GM21737 (cell line): ENCODE results near the gene LRRC73.

Source experiments
- ATAC-seq: cut with Tn5 transposase; IDR thresholded peaks from one replicate; pipeline ENCODE4 v1.9.1; 2021; ENCODE audit warnings: mild to moderate bottlenecking, moderate library complexity; ENCODE audit not compliant: unreplicated experiment

The LRRC73 gene

GRCh38 chr6:43493833-43494232, 16.3 kb downstream of the LRRC73 start:
- no peak for ATAC-seq

DNA sequence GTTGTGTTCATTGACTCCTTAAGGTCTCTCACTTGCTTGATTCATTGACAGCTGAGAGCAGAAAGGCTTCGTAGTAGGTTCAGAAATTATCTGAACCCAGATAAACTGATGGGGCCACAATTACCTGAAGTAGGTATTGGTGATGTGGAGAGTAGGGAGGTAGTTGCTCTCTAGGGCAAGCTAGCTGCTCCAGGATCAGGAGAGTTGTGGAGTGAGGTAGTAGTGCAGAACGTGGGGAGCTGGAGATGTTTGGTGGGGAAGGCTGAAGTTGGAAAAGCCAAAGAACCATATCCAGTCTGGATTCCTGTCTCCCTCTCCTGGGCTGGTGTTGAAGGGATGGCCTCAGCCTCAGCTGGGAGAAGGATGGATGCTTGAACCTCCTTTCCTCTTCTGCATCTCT, 16.9 kb downstream of the LRRC73 start:
- no peak for ATAC-seq

DNA sequence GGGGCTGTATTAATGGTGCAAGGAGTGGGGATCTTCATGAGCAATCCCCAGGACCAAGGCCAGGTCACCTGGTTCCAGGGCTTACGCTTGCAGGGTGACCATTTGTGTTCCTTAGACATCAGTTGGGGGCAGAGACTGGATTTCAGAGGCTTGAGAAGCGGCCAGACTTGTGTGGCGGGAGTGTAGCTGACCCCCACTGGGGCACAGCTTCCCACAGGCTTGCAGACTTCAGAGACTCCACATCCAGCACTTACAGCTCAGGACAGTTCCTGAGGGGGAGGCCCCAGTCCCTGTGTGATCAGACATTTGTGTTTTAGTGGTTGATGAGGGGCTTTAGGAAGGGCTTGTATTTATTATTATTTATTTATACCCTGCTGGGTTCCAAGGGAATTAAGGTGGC, 17.5 kb downstream of the LRRC73 start:
- no peak for ATAC-seq

GRCh38 chr6:43491750-43492661, 18.1 kb downstream of the LRRC73 start:
- no peak for ATAC-seq

DNA sequence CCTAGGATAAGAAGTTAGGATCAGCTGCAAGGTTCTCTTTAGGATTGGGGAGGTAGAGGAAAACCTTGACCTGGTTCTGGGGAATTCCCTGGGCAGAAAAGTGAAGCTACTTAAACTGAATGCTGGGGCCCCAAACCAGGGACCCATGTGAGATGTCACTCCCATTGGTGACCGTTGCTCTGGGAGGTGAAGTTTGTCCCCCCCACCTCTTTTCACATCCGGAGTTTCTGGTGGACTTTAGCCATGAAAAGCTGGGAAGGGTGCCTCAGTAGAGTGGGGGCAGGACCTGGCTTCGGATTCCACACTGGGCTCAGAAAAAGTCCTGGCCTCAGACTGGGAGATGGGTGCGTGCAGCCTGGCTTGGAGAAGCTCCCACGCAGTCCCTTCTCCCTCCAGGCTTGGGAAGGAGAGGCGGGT, 19.6 kb downstream of the LRRC73 start:
- no peak for ATAC-seq

GRCh38 chr6:43489277-43490072, 20.7 kb downstream of the LRRC73 start:
- ATAC-seq, result no peak

DNA sequence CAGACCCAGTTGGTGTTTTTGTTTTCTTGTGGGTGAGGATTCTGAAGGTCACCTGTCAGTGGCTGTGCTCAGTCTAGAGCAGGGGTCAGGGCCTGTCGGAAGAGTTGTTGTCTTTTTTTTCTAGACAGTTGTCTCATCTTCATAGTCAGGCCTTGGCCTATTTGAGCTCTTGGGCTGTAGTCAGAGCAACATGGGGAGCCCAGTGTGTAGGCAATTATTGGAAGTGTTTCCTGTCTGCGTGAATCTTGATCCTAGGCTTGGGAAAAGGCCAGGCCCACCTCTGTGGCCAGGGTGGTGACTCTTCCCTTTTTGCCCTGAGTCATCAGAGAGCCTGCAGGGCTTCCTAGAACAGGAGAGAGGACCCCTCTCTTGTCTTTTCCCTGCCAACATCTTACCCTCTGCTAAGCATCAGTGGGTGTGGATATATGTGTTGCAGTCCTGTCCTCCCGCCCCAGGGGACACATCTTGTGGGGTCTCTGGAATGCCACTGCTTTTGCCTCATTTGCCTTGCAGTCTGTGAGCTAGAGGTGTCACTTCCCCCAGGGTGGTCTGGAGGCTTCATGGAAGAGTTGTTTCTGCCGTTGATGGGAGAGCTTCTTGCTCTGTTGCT, 21.4 kb downstream of the LRRC73 start:
- ATAC-seq, result no peak

DNA sequence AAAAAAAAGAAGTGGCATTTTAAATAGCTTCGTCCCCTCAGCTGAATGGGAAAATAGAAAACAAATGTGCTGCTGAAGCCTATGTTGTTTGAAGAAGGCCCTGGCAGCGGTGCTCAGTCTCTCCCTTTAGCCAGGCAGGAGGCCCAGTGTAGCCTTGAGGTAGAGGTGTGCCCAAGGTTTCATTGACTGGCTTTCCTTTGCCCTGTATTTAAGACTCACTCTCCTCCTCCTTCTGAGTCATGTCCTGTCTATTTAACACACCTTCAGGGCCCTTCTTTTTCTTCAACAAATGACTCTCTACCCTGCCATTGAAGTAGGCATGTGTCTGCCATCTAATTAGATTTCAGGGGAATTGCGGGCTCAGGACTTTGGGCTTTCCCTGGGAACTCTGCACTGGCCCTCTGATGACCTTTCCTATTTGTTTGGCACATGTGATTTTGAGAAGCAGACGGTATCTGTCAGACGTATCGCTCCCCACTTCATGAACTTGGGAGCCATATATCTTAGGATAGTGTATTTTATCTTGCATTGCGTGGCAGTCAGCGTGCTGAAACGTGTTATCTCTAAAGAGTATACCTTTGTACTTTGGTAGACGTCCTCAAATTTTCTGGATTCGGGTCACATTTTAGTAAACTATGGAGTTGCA, 28.4 kb downstream of the LRRC73 start:
- ATAC-seq, result no peak

DNA sequence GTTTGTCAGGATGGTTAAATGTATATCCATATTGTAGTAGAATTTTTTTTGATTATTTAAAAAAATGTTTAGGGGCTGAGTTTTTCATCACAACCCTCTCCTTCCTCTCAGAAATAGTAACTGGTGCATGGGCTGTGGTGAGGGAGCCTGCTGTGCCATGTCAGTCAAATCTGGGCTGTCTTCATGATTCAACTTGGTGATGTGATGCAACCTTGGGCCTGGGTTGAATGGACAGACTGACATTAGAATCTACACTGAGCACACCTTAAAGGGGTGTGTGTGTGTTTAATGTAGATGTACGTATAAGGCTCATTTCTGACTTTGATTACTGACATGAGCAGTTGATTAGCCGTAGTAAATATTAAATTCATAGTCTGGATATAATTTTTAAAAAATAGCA, 29.1 kb downstream of the LRRC73 start:
- ATAC-seq, result no peak

- ATAC-seq, result no peak
Observed at GRCh38 chr6:43478008-43478372, 32.2 kb downstream of the LRRC73 start.

GRCh38 chr6:43477235-43478007, 32.7 kb downstream of the LRRC73 start, which contains the start of gene TJAP1:
Gene TJAP1, plus strand, starts transcription at chr6:43477570. Its CDS starts 21,432 bp downstream, at chr6:43499002.
- peak; percentile 94 for ATAC-seq

DNA sequence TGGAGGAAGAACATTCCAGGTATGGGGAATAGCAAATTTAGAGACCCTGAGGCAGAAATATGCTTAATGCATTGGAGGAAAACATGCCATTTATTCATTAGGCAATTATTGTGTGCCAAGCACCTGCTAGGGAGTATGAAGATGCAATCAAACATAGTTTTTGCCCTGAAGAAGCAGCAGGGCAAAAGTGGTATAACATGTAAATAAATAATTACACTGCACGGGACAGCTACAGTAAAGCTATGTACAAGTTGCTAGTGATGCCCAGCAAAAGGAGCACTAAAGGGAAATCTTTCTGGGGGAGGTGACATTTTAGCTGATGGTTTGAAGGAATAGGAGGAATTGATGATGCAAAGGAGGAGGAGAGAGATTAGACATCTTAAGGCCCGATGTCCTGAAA, 33.4 kb downstream of the LRRC73 start:
- no peak for ATAC-seq

DNA sequence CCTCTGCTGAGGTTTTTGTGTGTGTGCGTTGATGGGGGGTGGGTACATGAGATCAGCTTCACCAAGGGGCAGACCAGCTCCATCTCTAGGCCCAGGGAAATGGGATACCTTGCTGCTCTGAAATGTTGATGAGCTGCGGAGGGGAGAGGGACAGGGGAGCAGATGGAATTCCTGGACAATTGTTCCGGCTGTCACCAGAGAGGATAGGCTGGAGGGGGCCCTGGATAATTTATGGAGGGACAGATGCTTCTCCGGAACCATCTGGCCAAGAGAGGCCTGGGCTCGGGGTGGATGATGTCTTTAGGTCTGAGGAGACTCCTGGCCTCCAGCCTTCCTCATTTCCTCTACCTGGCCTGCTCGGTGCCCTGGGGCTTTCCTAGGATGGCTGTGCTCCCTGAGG, 34.6 kb downstream of the LRRC73 start:
- no peak for ATAC-seq

GRCh38 chr6:43472515-43472914, 37.6 kb downstream of the LRRC73 start:
- ATAC-seq, result no peak

DNA sequence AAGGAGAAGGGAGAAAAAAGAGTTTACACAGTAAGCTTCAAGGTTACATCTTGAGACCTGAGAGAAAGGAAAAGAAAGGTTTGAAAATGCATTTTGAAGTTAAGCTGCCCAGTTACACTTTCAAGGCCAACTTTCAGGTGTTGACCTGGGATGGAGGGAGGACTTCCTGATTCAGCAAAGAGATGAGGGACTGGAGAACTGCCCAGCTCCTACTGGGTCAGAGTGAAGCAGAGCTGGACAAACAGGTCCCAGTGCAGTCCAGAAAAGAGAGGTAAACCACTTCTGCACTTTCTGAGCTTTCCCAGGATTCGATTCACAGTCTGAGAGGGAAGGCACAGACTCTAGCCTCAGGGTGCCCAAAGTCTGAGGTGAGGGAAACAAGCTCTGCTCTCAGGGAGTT, 38.7 kb downstream of the LRRC73 start:
- no peak for ATAC-seq

DNA sequence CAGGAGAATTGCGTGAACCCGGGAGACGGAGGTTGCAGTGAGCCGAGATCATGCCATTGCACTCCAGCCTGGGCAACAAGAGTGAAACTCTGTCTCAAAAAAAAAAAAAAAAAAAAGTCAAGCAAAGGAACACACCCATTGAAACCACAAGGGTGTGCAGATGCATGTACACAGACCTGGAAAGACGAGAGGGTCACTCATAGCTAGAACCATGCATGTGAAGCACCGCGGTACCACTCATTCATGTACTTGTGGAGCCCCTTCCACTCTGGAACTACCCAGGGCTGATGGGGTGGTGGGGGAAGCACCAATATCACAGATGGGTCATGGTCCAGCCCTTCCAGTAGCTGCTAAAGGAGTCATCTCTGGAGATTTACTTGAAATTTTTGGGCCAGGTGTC, 40.2 kb downstream of the LRRC73 start:
- no peak for ATAC-seq

GRCh38 chr6:43468748-43469681, 41.1 kb downstream of the LRRC73 start:
- ATAC-seq, result no peak

GRCh38 chr6:43468240-43468639, 41.9 kb downstream of the LRRC73 start:
- no peak for ATAC-seq

- no peak for ATAC-seq
Observed at GRCh38 chr6:43467752-43468151, 42.4 kb downstream of the LRRC73 start.
